PC-9 (cell line): ENCODE data around the gene POPDC2.

Experiments
- EZH2 ChIP-seq: fragments of 200-600 bp; sonication (generic); IDR thresholded peaks from 2 replicates; pipeline ENCODE4 v1.8.0; 2017; ENCODE audit warnings: antibody characterized with exemption, low read depth
- TF ChIP-seq, protein P1 (sequence below): fragments of 200-600 bp; sonication (generic); conservative IDR thresholded peaks from 2 replicates; pipeline ENCODE4 v1.6.1; 2017; ENCODE audit warnings: mixed run types, antibody characterized with exemption, mild to moderate bottlenecking, moderate library complexity

DNA sequence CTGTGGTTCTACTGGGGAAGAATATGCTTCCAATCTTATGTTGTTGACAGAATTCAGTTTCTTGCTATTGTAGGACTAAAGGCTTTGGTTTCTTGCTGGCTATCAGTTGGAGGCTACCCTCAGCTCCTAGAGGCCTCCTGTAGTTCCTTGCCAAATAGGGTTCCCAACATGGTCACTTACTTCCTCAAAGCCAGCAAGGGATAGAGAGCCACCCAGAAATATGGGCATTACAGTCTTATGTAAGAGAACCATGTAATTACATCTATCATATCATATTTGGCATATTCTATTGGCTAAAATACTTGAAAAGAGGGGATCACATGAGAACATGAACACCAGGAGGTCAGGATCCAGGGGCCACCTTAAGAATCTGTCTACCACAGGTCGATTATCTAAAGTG, 23.0 kb upstream of the POPDC2 start:
- TF ChIP-seq, protein P1, sequence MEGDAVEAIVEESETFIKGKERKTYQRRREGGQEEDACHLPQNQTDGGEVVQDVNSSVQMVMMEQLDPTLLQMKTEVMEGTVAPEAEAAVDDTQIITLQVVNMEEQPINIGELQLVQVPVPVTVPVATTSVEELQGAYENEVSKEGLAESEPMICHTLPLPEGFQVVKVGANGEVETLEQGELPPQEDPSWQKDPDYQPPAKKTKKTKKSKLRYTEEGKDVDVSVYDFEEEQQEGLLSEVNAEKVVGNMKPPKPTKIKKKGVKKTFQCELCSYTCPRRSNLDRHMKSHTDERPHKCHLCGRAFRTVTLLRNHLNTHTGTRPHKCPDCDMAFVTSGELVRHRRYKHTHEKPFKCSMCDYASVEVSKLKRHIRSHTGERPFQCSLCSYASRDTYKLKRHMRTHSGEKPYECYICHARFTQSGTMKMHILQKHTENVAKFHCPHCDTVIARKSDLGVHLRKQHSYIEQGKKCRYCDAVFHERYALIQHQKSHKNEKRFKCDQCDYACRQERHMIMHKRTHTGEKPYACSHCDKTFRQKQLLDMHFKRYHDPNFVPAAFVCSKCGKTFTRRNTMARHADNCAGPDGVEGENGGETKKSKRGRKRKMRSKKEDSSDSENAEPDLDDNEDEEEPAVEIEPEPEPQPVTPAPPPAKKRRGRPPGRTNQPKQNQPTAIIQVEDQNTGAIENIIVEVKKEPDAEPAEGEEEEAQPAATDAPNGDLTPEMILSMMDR = no peak
- TF ChIP-seq EZH2 = no peak
